ENCODE measurements around the gene PSMD1.
"Not testable (repeated sequence)": the region's sequence is repeated elsewhere in the genome, so short reads cannot be mapped to it uniquely, and the experiment has no call there.

Gene PSMD1

GRCh38 chr2:231052494-231053451, 3.9 kb upstream of the PSMD1 start:
- FAIRE-seq (no peak), DNase-seq (ENCODE audit: low spot score) (peak; percentile 92)

- no peak for FAIRE-seq
- DNase-seq (ENCODE audit: low spot score): no peak
Measured at GRCh38 chr2:231053846-231054245, 2.8 kb upstream of the PSMD1 start.

GRCh38 chr2:231057590-231057989, 923 bp downstream of the PSMD1 start:
- no peak for FAIRE-seq
- no peak for DNase-seq (ENCODE audit: low spot score)

- FAIRE-seq: no peak
- no peak for DNase-seq (ENCODE audit: low spot score)
Measured at GRCh38 chr2:231058761-231059550, 2.3 kb downstream of the PSMD1 start.

GRCh38 chr2:231059756-231060155, 3.1 kb downstream of the PSMD1 start:
- DNase-seq (ENCODE audit: low spot score) (no peak), FAIRE-seq (no peak)

- FAIRE-seq: no peak
- DNase-seq (ENCODE audit: low spot score): no peak
Measured at GRCh38 chr2:231062776-231063175, 6.1 kb downstream of the PSMD1 start.

GRCh38 chr2:231063347-231063746, 6.7 kb downstream of the PSMD1 start:
- FAIRE-seq (no peak), DNase-seq (ENCODE audit: low spot score) (no peak)

GRCh38 chr2:231065966-231066365, 9.3 kb downstream of the PSMD1 start:
- FAIRE-seq: no peak
- no peak for DNase-seq (ENCODE audit: low spot score)

- DNase-seq (ENCODE audit: low spot score); FAIRE-seq: not testable (repeated sequence)
Measured at GRCh38 chr2:231067531-231067930, 10.9 kb downstream of the PSMD1 start.

GRCh38 chr2:231068525-231069222, 12.0 kb downstream of the PSMD1 start:
- DNase-seq (ENCODE audit: low spot score) (no peak), FAIRE-seq (no peak)

- FAIRE-seq (no peak), DNase-seq (ENCODE audit: low spot score) (no peak)
Measured at GRCh38 chr2:231069379-231070054, 12.8 kb downstream of the PSMD1 start.

GRCh38 chr2:231084565-231084964, 27.9 kb downstream of the PSMD1 start:
- DNase-seq (ENCODE audit: low spot score): no peak
- FAIRE-seq: no peak

GRCh38 chr2:231088754-231089153, 32.1 kb downstream of the PSMD1 start:
- no peak for FAIRE-seq
- no peak for DNase-seq (ENCODE audit: low spot score)

- FAIRE-seq (no peak), DNase-seq (ENCODE audit: low spot score) (no peak)
Measured at GRCh38 chr2:231093933-231094332, 37.3 kb downstream of the PSMD1 start.

- FAIRE-seq (no peak), DNase-seq (ENCODE audit: low spot score) (no peak)
Measured at GRCh38 chr2:231094736-231095346, 38.2 kb downstream of the PSMD1 start.

- FAIRE-seq (no peak), DNase-seq (ENCODE audit: low spot score) (no peak)
Measured at GRCh38 chr2:231099918-231100317, 43.3 kb downstream of the PSMD1 start.

- FAIRE-seq; DNase-seq (ENCODE audit: low spot score): not testable (repeated sequence)
Measured at GRCh38 chr2:231100321-231100720, 43.7 kb downstream of the PSMD1 start.

- DNase-seq (ENCODE audit: low spot score): no peak
- no peak for FAIRE-seq
Measured at GRCh38 chr2:231100990-231101389, 44.3 kb downstream of the PSMD1 start.

- FAIRE-seq (no peak), DNase-seq (ENCODE audit: low spot score) (no peak)
Measured at GRCh38 chr2:231102772-231103171, 46.1 kb downstream of the PSMD1 start.

GRCh38 chr2:231104115-231104713, 47.5 kb downstream of the PSMD1 start:
- peak; percentile 29 for DNase-seq (ENCODE audit: low spot score)
- FAIRE-seq: no peak

Data from urothelium cell line (cell line).